Prostate gland (tissue), 2 donors: ENCODE data around the gene ATAD1.

Experiments used
- POLR2A ChIP-seq: fragments of 450-650 bp; IDR thresholded peaks from one replicate; pipeline ENCODE4 v1.6.1; 2016; ENCODE audit warnings: antibody characterized with exemption, mild to moderate bottlenecking
- POLR2AphosphoS5 ChIP-seq: sonication (generic); formaldehyde crosslinking; IDR thresholded peaks from one replicate; pipeline ENCODE4 v1.6.1; 2017; ENCODE audit warnings: antibody characterized with exemption
- TF ChIP-seq, protein P1 (sequence below), 4 experiments: fragments of 200-600 bp in 2 of 4; fragments of 450-650 bp in 2 of 4; sonication (generic) in 2 of 4; IDR thresholded peaks; 1 replicate in 3 of 4; 2 replicates in 1 of 4; pipeline ENCODE4 v1.5.1; 2016 to 2019; ENCODE audit warnings: antibody characterized with exemption in 4 of 4, mild to moderate bottlenecking in 2 of 4, moderate library complexity in 2 of 4

DNA sequence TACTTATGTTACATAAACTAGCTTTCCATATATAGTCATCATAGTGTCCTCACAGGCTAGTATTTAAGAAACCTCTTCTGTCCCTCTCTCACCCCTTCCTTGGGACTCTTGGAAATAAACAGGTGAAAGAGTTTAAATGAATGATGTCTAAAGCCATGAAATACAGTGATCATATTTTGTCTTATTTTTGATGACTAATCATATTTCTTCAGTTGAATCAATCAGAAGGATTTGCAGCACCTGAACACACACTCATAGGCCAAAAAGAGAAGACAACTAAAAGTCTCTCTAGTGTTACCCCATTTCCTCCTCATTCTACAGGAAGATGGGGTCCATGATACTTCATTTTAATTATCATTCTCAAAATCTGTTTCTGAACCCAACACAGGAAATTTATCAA is 8.6 kb upstream of the ATAD1 start:
- TF ChIP-seq POLR2AphosphoS5, result no peak
- TF ChIP-seq POLR2A, result no peak
- TF ChIP-seq, protein P1, sequence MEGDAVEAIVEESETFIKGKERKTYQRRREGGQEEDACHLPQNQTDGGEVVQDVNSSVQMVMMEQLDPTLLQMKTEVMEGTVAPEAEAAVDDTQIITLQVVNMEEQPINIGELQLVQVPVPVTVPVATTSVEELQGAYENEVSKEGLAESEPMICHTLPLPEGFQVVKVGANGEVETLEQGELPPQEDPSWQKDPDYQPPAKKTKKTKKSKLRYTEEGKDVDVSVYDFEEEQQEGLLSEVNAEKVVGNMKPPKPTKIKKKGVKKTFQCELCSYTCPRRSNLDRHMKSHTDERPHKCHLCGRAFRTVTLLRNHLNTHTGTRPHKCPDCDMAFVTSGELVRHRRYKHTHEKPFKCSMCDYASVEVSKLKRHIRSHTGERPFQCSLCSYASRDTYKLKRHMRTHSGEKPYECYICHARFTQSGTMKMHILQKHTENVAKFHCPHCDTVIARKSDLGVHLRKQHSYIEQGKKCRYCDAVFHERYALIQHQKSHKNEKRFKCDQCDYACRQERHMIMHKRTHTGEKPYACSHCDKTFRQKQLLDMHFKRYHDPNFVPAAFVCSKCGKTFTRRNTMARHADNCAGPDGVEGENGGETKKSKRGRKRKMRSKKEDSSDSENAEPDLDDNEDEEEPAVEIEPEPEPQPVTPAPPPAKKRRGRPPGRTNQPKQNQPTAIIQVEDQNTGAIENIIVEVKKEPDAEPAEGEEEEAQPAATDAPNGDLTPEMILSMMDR (IDR thresholded peaks at IDR 0.05), result no peak
